ENCODE data around the gene LTV1. TPM values are rescaled to one million over a fixed set of nuclear protein-coding genes. Genes with fewer than 3 reads are reported as not detected.

LTV1 gene
- total and polyA plus RNA-seq, 9 of the 15 experiments (the other 6 are each of a cell fraction or from before 2014, with no cell fraction given), result 57.9 to 162 (median 119) TPM

- TF ChIP-seq RREB1 (CRISPR knock-in tag; IDR thresholded peaks at IDR 0.05) (no peak), HMGN3 (IDR thresholded peaks at IDR 0.05; ENCODE audit: borderline replicate concordance, extremely low read depth, insufficient read length, low read depth, low read length) (no peak), SAP30 (IDR thresholded peaks at IDR 0.05; ENCODE audit: borderline replicate concordance, insufficient read depth, low read depth, low read length, poor library complexity, severe bottlenecking) (no peak), SMAD2 (IDR thresholded peaks at IDR 0.05; ENCODE audit: low read depth, low read length) (no peak), RBM14 (IDR thresholded peaks at IDR 0.05; ENCODE audit: borderline replicate concordance, insufficient read depth, low read depth, low read length) (no peak), ZNF12 (CRISPR knock-in tag; IDR thresholded peaks at IDR 0.05) (no peak), KDM4B (IDR thresholded peaks at IDR 0.05; ENCODE audit: borderline replicate concordance in 2 of 2, low read depth in 1 of 2) (no peak), ZNF280A (IDR thresholded peaks at IDR 0.05; ENCODE audit: low read depth, partially characterized antibody) (no peak), HIVEP1 (CRISPR knock-in tag; IDR thresholded peaks at IDR 0.05) (no peak)
These were observed 7.0 kb upstream of the LTV1 start (continued) for GRCh38 chr6:143836150-143836549.
